Activated CD8-positive, alpha-beta memory T cell treated with anti-CD3 and anti-CD28 coated beads, Interleukin-2, amount 50 U/mL, for 24 hours (primary cell): ENCODE measurements around the gene TIGD7.

Experiments used
- DNase-seq: peaks from one replicate; pipeline ENCODE4 v3.0.0-alpha.2; 2020; ENCODE audit errors: extremely low read depth

The TIGD7 gene, protein sequence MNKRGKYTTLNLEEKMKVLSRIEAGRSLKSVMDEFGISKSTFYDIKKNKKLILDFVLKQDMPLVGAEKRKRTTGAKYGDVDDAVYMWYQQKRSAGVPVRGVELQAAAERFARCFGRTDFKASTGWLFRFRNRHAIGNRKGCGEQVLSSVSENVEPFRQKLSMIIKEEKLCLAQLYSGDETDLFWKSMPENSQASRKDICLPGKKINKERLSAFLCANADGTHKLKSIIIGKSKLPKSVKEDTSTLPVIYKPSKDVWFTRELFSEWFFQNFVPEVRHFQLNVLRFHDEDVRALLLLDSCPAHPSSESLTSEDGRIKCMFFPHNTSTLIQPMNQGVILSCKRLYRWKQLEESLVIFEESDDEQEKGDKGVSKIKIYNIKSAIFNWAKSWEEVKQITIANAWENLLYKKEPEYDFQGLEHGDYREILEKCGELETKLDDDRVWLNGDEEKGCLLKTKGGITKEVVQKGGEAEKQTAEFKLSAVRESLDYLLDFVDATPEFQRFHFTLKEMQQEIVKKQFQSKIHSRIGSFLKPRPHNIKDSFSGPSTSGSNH

DNA sequence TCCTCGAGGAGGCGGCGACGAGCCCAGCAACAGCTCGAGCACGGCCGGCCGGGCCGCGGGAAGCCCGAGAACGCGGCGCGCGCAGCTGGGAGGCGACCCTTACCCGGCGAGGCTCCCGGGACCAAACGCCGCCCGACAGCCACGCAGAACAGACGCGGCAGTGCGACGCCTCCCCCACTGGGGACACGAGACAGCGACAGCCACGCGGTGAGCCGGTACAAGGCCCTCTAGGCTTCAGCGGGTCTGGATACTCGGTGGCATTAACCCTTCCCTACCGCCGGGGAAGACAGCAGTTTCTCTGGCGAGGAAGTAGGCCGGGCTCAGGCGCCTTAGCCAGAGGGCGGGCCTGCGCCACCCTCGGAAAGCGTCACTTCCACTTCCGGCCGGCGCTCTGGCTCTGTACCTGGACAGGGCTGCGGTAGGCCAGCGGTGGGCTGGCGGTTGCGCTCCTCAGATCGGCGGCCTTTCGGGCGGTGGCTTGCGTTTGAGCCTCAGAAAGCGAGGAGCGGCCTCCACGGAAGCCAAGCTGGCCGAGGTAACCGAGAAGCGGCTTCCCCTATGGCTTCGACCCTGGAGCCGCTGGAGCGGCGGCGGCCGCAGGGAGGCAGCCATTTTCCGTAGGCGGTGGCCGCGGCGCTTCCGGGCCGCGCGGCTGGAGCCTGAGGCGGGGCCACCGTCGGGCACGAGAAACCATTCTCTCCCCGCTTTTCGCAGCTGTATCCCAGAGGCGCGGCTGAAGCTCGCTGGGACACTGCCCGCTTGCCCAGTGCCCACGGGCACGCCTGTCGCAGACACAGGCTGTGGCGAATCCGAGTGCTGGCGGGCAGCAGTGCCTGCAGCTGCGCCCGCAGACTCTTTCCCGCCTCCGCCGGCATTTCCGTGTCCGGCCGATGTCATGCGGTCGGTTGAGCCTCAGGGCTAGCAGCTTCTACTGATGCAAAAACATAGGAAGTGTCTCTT, at the start of gene TIGD7, which contains the start of gene ZNF75A:
Gene TIGD7, minus strand, starts transcription at position 322 of the 960 bp plus-strand sequence. CDS start 4,816 bp downstream, outside the sequence.
Gene ZNF75A, plus strand, starts transcription at position 389 of the 960 bp plus-strand sequence. CDS start 2,932 bp downstream, outside the sequence.
- DNase-seq: peak; percentile 43

DNA sequence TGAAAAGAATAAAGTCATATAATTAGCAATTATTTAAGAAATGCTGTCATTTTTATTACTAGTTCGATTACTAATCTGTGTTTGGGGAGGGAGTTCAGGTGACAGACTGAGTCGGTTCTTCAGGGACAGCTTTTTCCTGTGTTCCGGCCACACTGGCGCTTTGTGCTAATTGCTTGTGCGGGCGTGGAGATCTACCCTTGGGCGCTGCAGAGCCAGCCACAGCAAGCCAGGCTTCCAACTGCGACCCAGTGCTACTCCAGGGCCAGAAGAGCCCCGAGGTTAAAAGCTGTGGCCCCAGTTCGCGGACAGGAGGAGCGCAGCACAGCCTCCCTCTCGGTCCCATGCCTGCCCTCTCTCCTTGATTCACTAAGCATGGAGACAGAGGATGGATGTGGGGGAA, 43.9 kb upstream of the TIGD7 start:
- no peak for DNase-seq

DNA sequence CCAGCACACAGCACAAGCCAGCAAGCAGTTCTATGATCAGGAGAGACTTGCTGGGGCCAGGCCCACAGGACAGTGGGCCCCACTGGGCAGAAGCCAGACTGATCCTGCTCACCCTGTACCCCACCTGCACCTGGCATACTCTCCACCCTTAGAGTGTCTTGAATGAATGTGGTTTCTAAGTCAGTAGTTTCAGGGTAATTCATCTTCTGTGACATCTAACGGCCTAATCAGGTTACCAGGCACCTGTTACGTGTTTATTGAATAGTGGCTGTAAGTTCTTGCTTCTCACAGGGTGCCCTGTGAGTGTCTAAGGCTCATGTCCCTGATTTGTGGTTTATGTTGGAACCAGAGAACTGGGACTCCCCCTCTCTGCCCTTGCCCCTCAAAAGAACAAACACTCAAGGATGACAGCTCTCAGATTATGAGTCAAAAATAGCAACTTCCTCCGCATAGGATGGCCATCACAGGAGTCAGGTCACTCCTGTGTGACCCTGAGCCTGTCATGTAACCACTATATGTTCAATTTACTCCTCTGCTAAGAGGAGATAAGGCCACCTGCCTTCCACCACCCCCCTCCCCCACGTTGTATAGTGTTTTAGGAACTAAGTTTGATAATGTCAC, 43.4 kb upstream of the TIGD7 start:
- DNase-seq: no peak

DNA sequence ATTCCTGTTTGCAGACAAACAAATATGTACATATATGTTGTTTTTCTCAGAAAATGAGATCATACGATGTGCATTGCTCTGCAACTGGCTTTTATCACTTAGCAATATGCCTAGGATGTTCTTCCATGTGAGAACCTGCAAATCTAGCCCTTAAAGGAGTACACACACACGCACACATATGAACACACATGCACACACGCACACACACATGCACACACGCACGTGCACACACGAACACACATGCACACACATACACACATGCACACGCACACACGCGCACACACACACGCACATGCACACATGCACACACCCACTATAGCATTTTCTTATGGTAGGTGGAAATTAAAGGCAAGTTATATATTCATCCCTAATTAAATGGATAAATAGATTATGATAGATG, 42.4 kb upstream of the TIGD7 start:
- DNase-seq: no peak

DNA sequence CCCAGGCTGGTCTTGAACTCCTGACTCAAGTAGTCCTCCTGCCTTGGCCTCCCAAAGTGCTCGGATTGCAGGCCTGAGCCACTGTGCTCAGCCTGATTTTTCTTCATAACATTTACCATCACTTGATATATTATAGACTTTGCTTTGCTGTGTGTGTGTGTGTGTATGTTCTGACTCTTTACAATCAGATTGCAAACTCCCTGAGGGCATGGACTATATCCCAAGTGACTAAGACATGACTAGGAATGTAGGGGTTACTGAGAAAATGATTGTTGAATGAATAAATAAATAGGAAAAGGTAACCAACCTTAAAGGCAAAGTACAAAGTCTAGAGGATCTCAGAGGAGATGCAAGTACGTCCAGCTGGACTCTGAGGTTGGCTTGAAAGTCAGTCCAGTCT, 40.8 kb upstream of the TIGD7 start:
- no peak for DNase-seq

DNA sequence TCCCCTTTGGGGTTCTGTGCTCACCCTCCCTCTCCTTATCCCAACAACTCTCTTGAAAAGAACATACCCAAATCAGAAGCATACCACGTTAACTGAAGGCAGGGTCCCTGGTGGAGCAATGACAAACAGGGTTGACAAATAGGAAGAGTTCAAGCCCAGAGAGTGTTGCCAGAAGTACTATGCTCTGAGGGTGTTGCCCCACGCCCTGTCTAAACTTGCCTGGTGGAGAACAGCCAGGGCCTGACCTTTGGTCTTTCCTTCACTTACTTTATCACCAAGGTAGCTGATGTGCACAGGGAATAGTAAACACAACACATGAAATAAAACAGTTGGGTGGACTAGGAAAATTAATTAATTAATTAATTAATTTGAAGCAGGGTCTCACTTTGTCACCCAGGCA, 23.4 kb upstream of the TIGD7 start:
- no peak for DNase-seq

DNA sequence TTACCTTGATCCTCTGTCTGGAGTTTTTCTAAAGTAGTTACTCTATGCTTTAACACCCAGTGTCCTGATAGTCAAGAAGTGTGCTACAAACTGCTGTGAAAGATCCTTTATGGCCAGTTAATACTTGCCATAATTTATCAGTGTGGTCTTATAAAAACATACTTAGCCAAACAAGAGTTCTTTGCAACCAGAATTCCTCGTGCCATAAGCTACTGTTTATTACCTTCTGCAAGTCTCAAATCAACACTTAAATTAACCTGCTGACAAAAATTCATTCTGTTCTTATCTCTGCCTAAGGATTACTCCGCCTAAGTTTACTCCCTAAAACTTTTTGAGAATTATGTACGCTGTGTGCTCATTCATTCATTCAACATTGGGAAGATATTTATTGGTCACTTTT, 22.9 kb upstream of the TIGD7 start:
- DNase-seq: no peak

DNA sequence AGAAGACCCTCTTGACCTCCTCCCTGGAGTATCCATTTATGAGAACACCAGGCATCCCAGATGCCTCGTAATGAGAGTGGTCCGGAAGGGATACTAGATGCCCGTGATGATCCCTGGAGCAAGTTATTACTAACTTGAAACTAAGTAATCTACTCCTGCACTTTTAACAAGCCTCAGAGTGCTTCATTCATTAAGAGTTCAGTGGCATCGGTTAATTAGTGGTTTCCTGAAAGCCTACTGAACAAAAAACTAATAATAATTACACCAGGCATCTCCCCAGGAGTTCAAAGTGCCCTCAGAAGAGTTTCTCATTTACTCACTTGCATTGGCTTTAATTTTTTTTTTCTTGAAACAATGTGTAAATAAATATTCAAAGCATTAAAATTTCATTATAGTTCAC, 22.3 kb upstream of the TIGD7 start:
- DNase-seq: no peak

DNA sequence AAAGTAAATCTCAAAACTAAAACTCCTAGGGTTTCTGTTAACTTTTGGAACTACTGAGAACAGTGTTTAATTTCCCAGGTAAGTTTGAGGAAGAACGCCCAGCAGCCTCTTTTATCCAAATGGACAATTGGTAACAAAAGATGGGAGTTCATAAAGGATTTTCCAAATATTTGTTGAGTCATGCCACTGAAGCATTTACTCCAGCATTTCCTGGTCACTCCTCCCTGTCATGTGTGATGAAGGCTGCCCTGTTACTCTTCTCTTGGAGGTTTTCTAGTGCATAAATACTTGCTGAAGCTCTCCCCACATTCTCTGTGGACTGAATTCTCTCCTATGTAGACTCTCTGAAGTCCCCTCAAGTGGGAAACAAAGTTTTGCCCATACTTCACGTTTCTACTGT, 16.6 kb upstream of the TIGD7 start:
- no peak for DNase-seq

DNA sequence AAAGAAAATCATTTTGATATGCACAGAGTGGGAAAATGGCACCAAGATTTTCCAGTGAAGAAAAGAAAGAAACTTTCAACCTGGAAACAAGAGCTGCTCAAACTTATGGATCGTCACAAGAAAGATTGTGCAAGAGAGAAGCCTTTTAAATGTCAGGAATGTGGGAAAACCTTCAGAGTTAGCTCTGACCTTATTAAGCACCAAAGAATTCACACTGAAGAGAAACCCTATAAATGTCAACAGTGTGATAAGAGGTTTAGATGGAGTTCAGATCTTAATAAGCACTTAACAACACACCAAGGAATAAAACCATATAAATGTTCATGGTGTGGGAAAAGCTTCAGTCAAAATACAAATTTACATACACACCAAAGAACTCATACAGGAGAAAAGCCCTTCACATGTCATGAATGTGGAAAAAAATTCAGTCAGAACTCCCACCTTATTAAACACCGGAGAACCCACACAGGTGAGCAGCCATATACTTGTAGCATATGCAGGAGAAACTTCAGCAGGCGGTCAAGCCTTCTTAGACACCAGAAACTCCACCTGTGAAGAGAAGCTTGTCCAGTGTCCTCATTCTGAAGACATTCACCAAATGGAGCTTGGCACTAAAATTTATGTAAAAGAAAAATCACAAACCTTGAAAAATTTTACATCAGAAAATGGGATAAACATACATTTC, 12.2 kb upstream of the TIGD7 start:
- no peak for DNase-seq

DNA sequence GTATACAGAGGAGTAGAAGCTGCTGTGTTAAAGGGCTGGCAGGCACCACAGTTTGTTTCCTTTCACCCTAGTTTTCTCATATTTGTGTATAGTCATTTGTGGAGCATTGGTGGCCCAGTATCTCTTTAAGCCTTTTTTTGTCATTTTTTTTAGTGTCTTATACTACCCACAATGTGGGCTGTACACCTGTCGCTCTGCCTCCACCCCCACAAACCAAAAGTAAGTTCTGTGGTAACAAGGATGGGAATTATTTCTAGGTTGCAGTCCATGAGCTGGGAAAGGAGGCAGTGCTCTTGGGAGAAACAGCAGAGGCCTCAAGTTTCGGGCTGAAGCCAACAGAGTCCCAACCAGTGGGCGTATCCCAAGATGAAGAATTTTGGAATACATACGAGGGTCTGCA, 6.3 kb upstream of the TIGD7 start:
- no peak for DNase-seq

DNA sequence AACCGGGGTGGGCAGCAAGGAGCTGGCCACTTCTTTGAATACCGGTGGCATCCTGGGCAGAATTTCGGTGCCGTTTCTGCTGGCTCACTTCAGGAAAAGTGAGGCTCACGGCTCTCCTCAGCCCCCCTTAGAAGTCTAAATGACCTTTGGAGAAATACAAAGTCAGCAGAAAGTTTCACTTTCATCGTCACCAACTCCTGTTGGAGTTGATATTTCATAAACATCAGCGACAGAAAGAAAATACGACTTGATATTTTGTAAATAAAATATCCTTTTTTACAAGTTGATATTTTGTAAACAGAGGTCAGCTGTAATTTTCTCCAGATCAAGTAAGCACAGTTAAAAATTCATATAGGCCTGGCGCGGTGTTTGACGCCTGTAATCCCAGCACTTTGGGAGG, 848 bp upstream of the TIGD7 start:
- DNase-seq: no peak

DNA sequence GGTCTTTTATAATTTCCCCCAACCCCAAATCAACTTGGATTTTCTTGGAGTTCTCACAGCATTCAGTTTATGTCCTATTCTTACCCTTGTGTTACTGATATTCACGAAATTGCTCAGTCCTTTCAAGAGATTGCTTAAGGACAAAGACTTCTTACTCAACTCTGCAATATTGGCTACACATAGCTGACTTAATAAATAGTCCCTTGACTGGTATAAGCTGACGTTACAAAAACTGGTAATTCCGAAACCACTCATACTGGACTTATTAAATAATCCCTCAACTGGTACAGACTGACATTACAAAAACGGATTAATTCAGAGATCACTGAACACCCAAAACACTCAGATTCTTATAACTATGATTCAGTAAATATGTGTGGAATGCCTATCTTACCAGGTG, 860 bp downstream of the TIGD7 start:
- no peak for DNase-seq

DNA sequence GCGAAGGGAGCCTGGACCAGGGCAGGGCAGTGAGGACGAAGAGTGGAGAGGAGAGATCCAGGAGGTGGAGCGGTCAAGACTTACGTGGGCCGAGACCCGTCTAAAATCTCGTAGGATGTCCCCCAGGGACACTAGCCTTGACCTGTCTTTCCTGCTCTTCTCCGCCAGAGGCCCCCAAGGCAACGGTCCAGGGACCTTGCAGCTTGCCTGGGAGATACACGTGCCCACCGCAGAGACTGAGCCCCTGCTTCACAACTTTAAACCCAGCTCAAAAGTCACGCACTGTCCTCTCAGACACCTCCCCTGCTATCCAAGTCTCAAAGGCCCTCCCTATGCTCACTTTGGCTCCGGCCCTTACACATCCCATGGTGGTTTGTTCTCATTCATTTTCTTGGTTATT, 9.4 kb downstream of the TIGD7 start:
- DNase-seq: no peak

DNA sequence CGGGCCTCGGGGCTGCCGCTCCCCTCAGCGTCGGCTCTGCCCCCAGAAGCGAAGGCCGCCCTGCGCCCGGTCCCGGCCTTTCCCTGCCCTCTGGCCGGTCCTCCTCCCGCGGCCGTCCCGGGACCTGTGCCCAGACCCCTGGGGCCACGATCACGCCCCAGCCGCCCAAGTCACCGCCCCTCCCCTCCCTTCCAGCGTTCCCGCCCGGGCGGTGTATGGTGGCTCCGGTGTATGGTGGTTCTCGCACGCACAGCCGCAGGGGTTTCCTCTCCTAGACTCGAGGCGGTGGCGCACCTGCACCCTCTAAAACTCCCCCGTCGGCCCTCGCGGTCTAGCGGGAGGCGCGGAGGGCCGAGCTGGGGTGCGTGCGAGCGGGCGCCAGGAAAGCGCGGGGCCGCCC, 10.0 kb downstream of the TIGD7 start:
- DNase-seq: no peak

DNA sequence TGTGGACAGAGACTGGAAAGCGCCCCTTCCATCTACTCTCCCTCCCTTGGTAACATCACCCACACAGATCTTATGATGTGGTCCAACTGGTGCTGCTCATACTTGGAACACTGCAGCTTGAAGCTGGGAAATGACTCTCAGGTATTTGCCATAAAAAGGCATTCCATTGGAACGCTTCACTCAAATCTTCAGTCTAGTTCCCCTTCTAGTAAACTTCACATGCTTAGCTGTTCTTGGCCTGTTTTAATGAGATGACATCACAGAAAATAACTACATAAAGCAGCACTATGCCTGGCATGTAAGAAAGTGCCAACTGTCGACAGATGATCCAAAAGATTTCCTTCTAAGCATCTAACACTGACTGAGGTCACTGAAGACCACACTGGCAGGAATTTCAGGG, 12.6 kb downstream of the TIGD7 start:
- DNase-seq: no peak

DNA sequence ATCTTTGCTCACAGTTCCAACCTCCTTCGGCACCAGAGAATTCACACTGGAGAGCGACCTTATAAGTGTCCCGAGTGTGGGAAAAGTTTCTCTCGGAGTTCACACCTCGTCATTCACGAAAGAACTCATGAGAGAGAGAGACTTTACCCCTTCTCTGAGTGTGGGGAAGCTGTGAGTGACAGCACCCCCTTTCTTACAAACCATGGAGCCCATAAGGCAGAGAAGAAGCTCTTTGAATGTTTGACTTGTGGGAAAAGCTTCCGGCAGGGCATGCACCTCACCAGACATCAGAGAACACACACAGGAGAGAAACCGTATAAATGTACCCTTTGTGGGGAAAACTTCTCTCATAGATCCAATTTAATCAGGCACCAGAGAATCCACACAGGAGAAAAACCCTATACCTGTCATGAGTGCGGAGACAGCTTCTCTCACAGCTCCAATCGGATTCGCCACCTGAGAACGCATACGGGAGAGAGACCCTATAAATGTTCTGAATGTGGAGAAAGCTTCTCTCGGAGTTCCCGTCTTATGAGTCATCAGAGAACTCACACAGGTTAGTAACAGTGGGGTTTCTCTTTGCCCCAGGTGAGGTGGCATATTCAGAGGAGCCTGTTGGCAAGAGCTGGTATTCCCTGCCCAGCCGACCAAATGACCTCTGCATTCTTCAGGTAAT, 15.1 kb downstream of the TIGD7 start:
- no peak for DNase-seq

DNA sequence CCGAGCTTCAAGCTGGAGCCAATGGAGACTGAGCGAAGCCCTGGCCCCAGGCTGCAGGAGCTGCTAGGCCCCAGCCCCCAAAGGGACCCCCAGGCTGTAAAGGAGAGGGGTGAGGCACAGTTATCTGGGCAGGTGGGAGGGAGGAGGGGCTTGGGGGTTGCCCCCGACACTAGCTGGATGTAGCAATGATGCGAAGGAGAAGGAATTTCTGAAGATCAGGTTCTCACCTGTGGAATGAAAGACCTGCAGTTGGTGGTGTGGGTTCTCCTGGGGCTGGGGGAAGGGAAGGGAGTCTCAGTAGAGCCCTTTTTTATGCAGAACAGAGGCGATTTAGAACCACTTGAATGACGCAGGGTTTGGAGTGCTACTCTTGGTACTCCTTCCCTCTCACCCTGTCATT, 20.1 kb downstream of the TIGD7 start:
- no peak for DNase-seq

DNA sequence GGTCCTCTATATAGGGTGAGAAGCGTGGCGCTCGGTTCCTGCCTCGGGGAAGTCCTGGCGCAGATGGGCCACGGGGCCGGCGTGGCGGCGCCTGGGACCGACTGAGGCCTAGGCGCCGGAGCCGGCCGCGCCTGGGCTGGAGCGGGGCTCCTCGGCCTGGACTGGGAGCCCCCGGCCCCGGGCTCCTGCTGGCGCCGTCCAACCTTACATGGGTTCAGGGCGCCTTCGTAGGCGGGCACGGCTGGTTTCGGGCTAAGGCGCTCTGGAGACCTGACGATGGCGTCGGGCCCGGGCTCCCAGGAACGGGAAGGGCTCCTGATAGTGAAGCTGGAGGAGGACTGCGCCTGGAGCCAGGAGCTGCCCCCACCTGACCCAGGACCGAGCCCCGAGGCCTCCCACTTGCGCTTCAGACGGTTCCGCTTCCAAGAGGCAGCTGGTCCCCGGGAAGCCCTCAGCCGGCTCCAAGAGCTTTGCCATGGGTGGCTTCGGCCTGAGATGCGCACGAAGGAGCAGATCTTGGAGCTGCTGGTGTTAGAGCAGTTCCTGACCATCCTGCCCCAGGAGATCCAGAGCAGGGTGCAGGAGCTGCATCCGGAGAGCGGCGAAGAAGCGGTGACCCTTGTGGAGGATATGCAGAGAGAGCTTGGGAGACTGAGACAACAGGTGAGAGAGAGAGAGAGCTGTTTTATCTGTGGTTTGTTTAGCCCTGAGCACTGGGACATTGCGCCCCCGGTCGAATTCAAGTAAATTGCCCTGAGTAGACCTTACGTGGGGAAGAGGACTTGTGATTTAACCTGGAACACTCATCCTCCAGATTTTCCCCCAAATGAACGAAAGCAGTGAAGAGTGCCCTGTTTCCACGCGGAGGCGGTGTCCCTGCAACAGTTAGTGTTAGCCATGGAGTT, 21.4 kb downstream of the TIGD7 start:
- DNase-seq: no peak
